IMR-90 (cell line): ENCODE measurements around the gene PANK3. TPM values are rescaled to one million over a fixed set of nuclear protein-coding genes. Genes with fewer than 3 reads are reported as not detected.

Experiments used
- ATAC-seq: fragments of 200-7000 bp; cut with Tn5 transposase; 2 replicates; pipeline ENCODE4 v1.9.1; 2020; ENCODE audit warnings: low read depth, mild to moderate bottlenecking, moderate library complexity
- BruUV-seq: library from RNA; stranded (reverse); fragments of 400-500 nt; replicated peaks from 2 replicates; lab custom pipeline; 2021; lab: Mats Ljungman, UMichigan
- CTCF ChIA-PET: fragments of 300-600 bp; formaldehyde crosslinking; extraction: SDS; loops from one replicate; lab custom pipeline; 2021; ENCODE audit warnings: antibody characterized with exemption; lab: Yijun Ruan, JAX
- POLR2A ChIA-PET: fragments of 300-600 bp; sonication (Branson Sonifier 250); formaldehyde crosslinking; loops from one replicate; lab custom pipeline; 2022; ENCODE audit warnings: antibody characterized with exemption; ENCODE audit not compliant: unreplicated experiment; lab: Charles Lee
- DNase-seq: peaks from one replicate; pipeline ENCODE4 v3.0.0; 2013
- H2AFZ ChIP-seq: replicated peaks from 2 replicates; pipeline ENCODE3; 2013; ENCODE audit warnings: low read length, mild to moderate bottlenecking; ENCODE audit not compliant: poor library complexity
- H2AK5ac ChIP-seq: 2 replicates; pipeline ENCODE4 v1.6.1; 2013; ENCODE audit warnings: low read depth, low read length, inconsistent platforms
- H2AK9ac ChIP-seq: replicated peaks from 2 replicates; pipeline ENCODE3; 2013; ENCODE audit warnings: mild to moderate bottlenecking, low read depth, low read length, moderate library complexity; ENCODE audit not compliant: poor library complexity
- H2BK120ac ChIP-seq: 2 replicates; pipeline ENCODE4 v1.6.1; 2013; ENCODE audit warnings: low read depth, low read length, inconsistent platforms
- H2BK15ac ChIP-seq: 3 replicates; pipeline ENCODE4 v1.6.1; 2013; ENCODE audit warnings: low read depth, low read length, inconsistent platforms
- H2BK20ac ChIP-seq: 2 replicates; pipeline ENCODE4 v1.6.1; 2013; ENCODE audit warnings: low read depth, mild to moderate bottlenecking, inconsistent platforms, low read length, moderate library complexity
- H2BK5ac ChIP-seq: 2 replicates; pipeline ENCODE4 v1.6.1; 2013; ENCODE audit warnings: mild to moderate bottlenecking, low read depth, low read length, inconsistent platforms; ENCODE audit not compliant: poor library complexity, severe bottlenecking
- H3K14ac ChIP-seq: replicated peaks from 2 replicates; pipeline ENCODE4 v1.6.1; 2013; ENCODE audit warnings: low read depth, low read length, inconsistent platforms
- H3K18ac ChIP-seq: 2 replicates; pipeline ENCODE4 v1.6.1; 2013; ENCODE audit warnings: low read depth, low read length, control low read depth
- H3K23ac ChIP-seq: 2 replicates; pipeline ENCODE4 v1.6.1; 2013; ENCODE audit warnings: low read depth, low read length, inconsistent platforms
- H3K27ac ChIP-seq: 2 replicates; pipeline ENCODE4 v1.5.1; 2013; ENCODE audit warnings: mild to moderate bottlenecking, control low read depth, low read length; ENCODE audit not compliant: insufficient read depth
- H3K27me3 ChIP-seq: 2 replicates; pipeline ENCODE4 v1.6.1; 2013; ENCODE audit warnings: low read length; ENCODE audit not compliant: control insufficient read depth, insufficient read depth
- H3K36me3 ChIP-seq: 2 replicates; pipeline ENCODE4 v1.6.1; 2013; ENCODE audit warnings: low read length, mixed read lengths; ENCODE audit not compliant: control insufficient read depth, insufficient read depth
- H3K4ac ChIP-seq: 2 replicates; pipeline ENCODE4 v1.6.1; 2013; ENCODE audit warnings: low read depth, low read length, inconsistent platforms
- H3K4me1 ChIP-seq: 2 replicates; pipeline ENCODE4 v1.6.1; 2013; ENCODE audit warnings: low read length, mixed read lengths; ENCODE audit not compliant: control insufficient read depth, insufficient read depth
- H3K4me2 ChIP-seq: 2 replicates; pipeline ENCODE4 v1.6.1; 2013; ENCODE audit warnings: low read depth, mild to moderate bottlenecking, control low read depth, low read length, moderate library complexity
- H3K4me3 ChIP-seq: 2 replicates; pipeline ENCODE4 v1.5.1; 2013; ENCODE audit warnings: low read depth, mild to moderate bottlenecking, control low read depth, low read length, moderate library complexity; ENCODE audit not compliant: insufficient read depth
- H3K56ac ChIP-seq: 2 replicates; pipeline ENCODE4 v1.6.1; 2013; ENCODE audit warnings: low read length, inconsistent platforms; ENCODE audit not compliant: insufficient read depth; ENCODE audit errors: extremely low read depth
- H3K79me1 ChIP-seq, 2 experiments: 2 replicates each; pipeline ENCODE4 v1.6.1; 2013; ENCODE audit warnings: low read length in 2 of 2, inconsistent platforms in 1 of 2, low read depth in 1 of 2
- H3K9ac ChIP-seq: 2 replicates; pipeline ENCODE4 v1.6.1; 2013; ENCODE audit warnings: low read depth, low read length, control low read depth
- H3K9me1 ChIP-seq: 2 replicates; pipeline ENCODE4 v1.6.1; 2013; ENCODE audit warnings: low read length, inconsistent platforms; ENCODE audit not compliant: insufficient read depth
- H3K9me3 ChIP-seq: 2 replicates; pipeline ENCODE4 v1.6.1; 2013; ENCODE audit warnings: low read length; ENCODE audit not compliant: control insufficient read depth, insufficient read depth
- H4K20me1 ChIP-seq: 2 replicates; pipeline ENCODE4 v1.6.1; 2013; ENCODE audit warnings: low read length, inconsistent platforms; ENCODE audit not compliant: insufficient read depth
- H4K5ac ChIP-seq: 2 replicates; pipeline ENCODE4 v1.6.1; 2013; ENCODE audit warnings: mild to moderate bottlenecking, low read depth, low read length, control low read depth
- H4K8ac ChIP-seq, 2 experiments: 2 replicates each; pipeline ENCODE4 v1.6.1; 2013; ENCODE audit warnings: low read depth in 2 of 2, low read length in 2 of 2, control low read depth in 1 of 2, inconsistent platforms in 1 of 2
- H4K91ac ChIP-seq: 2 replicates; pipeline ENCODE4 v1.6.1; 2013; ENCODE audit warnings: low read depth, low read length, inconsistent platforms; ENCODE audit not compliant: insufficient read depth
- BHLHE40 ChIP-seq: fragments of 150-350 bp; IDR thresholded peaks from 2 replicates; pipeline ENCODE4 v1.6.1; 2016; ENCODE audit warnings: mild to moderate bottlenecking, low read depth, low read length
- CEBPB ChIP-seq: IDR thresholded peaks from 2 replicates; pipeline ENCODE4 v1.6.1; 2012; ENCODE audit warnings: low read depth, low read length, improper control_type of control experiment
- MXI1 ChIP-seq: IDR thresholded peaks from 2 replicates; pipeline ENCODE4 v1.6.1; 2012; ENCODE audit warnings: low read depth, mild to moderate bottlenecking, low read length, moderate library complexity, borderline replicate concordance
- NFE2L2 ChIP-seq: fragments of 150-350 bp; IDR thresholded peaks from 2 replicates; pipeline ENCODE4 v1.6.1; 2016; ENCODE audit warnings: low read depth, mild to moderate bottlenecking, low read length
- POLR2A ChIP-seq: IDR thresholded peaks from 2 replicates; pipeline ENCODE4 v1.6.1; 2012; ENCODE audit warnings: mild to moderate bottlenecking, low read depth, low read length
- RCOR1 ChIP-seq: IDR thresholded peaks from 2 replicates; pipeline ENCODE4 v1.6.1; 2012; ENCODE audit warnings: mild to moderate bottlenecking, low read length, improper control_type of control experiment; ENCODE audit not compliant: insufficient replicate concordance
- RFX5 ChIP-seq: IDR thresholded peaks from 2 replicates; pipeline ENCODE4 v1.8.0; 2012; ENCODE audit warnings: low read depth, mild to moderate bottlenecking, low read length, moderate library complexity
- SMC3 ChIP-seq: fragments of 150-350 bp; IDR thresholded peaks from 2 replicates; pipeline ENCODE4 v1.6.1; 2016; ENCODE audit warnings: low read depth, mild to moderate bottlenecking, antibody characterized with exemption, low read length, moderate library complexity
- USF2 ChIP-seq: fragments of 150-350 bp; IDR thresholded peaks from 2 replicates; pipeline ENCODE4 v1.6.1; 2017; ENCODE audit warnings: mild to moderate bottlenecking, antibody characterized with exemption, low read length, low read depth
- WGBS, 2 experiments: methylation state at CpG; one replicate each; pipeline versions ENCODE4 v1.1.5 to v1.1.7; 2013; ENCODE audit warnings: missing lambda C conversion rate in 2 of 2; ENCODE audit not compliant: insufficient read length in 1 of 2; ENCODE audit errors: extremely low coverage in 2 of 2; 5-methylcytosine and 5-hydroxymethylcytosine counted together
- dilution Hi-C: fragments of 300-500 bp; cut with HindIII; formaldehyde crosslinking; loops from one replicate; pipeline ENCODE4 v1.14.3; 2018; ENCODE audit warnings: low sequenced_read_pairs; ENCODE audit not compliant: unreplicated experiment
- in situ Hi-C: fragments of 300-500 bp; cut with MboI; formaldehyde crosslinking; loops from 3 replicates; pipeline ENCODE4 v1.14.3; 2019; ENCODE audit warnings: low sequenced_read_pairs, inconsistent platforms, mixed read lengths
- intact Hi-C: fragments of 100-400 bp; cut with micrococcal nuclease; formaldehyde crosslinking; loops from 2 replicates; pipeline ENCODE4 v1.10.0; 2022
- polyA plus RNA-seq, 3 experiments: library from polyadenylated mRNA; depleted of rRNA; stranded (reverse); fragments of >200 nt; gene quantifications; 2 replicates each; pipeline ENCODE4 v1.2.3, GENCODE V29; 2012; ENCODE audit warnings: low replicate concordance in 1 of 3
- total RNA-seq: library from RNA; depleted of rRNA; stranded (reverse); fragments of >200 nt; gene quantifications from 2 replicates; pipeline ENCODE4 v1.2.3, GENCODE V29; 2012

PANK3 gene
- total and polyA plus RNA-seq, 2 of the 4 experiments (the other 2 are of a cell fraction), result 6.9 to 21.0 TPM

- H2BK120ac ChIP-seq, result no peak overlapping the region
- no peak for ATAC-seq
- no peak overlapping the region for H4K91ac ChIP-seq
- in situ Hi-C loops (no loop called here), intact Hi-C loops (no loop called here), dilution Hi-C loops (no loop called here)
- H3K27me3 ChIP-seq, result no peaks in the 10 kb centered on the region; the same call in none of the 2 replicates
- no peak overlapping the region for H4K5ac ChIP-seq
- H4K20me1 ChIP-seq, result no peaks in the 10 kb centered on the region
- no TSS peak for BruUV-seq
- no peak overlapping the region for H3K14ac ChIP-seq
- no peaks in the 10 kb centered on the region for H3K4me1 ChIP-seq
- no peak for TF ChIP-seq POLR2A
- no peak for TF ChIP-seq CEBPB
- no peak for TF ChIP-seq RFX5
- TF ChIP-seq RCOR1, result no peak
- no peak for TF ChIP-seq MXI1
- no peak for TF ChIP-seq SMC3
- TF ChIP-seq USF2, result no peak
- TF ChIP-seq NFE2L2, result no peak
- TF ChIP-seq BHLHE40, result no peak
- H3K4me3 ChIP-seq, result no peak overlapping the region
- no peak overlapping the region for H3K18ac ChIP-seq
- H3K27ac ChIP-seq, result no peak overlapping the region
- ChIA-PET POLR2A (no interaction called here), CTCF (no interaction called here)
- H3K36me3 ChIP-seq, result no peaks in the 10 kb centered on the region
- no peaks in the 10 kb centered on the region for H3K9me3 ChIP-seq
- H3K9ac ChIP-seq, result no peak overlapping the region
- no peak overlapping the region for H3K56ac ChIP-seq
- no peak overlapping the region for H2AK5ac ChIP-seq
- no peak overlapping the region for H4K8ac ChIP-seq
- no peak overlapping the region for H2BK5ac ChIP-seq
- no peak overlapping the region for H3K4me2 ChIP-seq
- H2AK9ac ChIP-seq, result no peak overlapping the region
- no peak overlapping the region for H3K23ac ChIP-seq
- no peaks in the 10 kb centered on the region for H3K9me1 ChIP-seq
- H2BK20ac ChIP-seq, result no peak overlapping the region
- WGBS, 2 experiments, result no CpG with 5 or more reads among the region's 4 CpGs
- no peak for DNase-seq
- no peak overlapping the region for H2AFZ ChIP-seq
- H2BK15ac ChIP-seq, result no peak overlapping the region
- no peaks in the 10 kb centered on the region for H3K79me1 ChIP-seq
- H3K4ac ChIP-seq, result no peak overlapping the region
These were observed 33.0 kb upstream of the PANK3 start for GRCh38 chr5:168612123-168612522.
